GM10248 (cell line): ENCODE measurements around the gene OSBPL7.

ENCODE experiments used
- CTCF ChIA-PET: fragments of 300-600 bp; sonication (Branson Sonifier 250); formaldehyde crosslinking; extraction: SDS; loops from one replicate; lab custom pipeline; 2021; ENCODE audit warnings: antibody characterized with exemption; lab: Yijun Ruan, JAX
- POLR2A ChIA-PET: fragments of 350-650 bp; sonication (Branson Sonifier 250); formaldehyde crosslinking; extraction: SDS; loops from one replicate; lab custom pipeline; 2020; ENCODE audit warnings: antibody characterized with exemption; lab: Yijun Ruan, JAX
- DNase-seq: peaks from one replicate; pipeline ENCODE4 v3.0.0; 2012; ENCODE audit errors: extremely low spot score
- CTCF ChIP-seq: IDR thresholded peaks from 2 replicates; pipeline ENCODE4 v1.5.1; 2012; ENCODE audit warnings: mild to moderate bottlenecking, low read depth; ENCODE audit errors: extremely low read depth, missing control alignments, control extremely low read depth

OSBPL7 gene

GRCh38 chr17:47864791-47865216 is 43.2 kb upstream of the OSBPL7 start:
- DNase-seq = no peak
- ChIA-PET POLR2A (no interaction called here), CTCF (interaction anchor here (1.0 to 1.5 kb wide), 4 partner anchors 17 to 25 kb away, joined by 3 to 6 read pairs (median 3); no protein-coding TSS in a partner anchor)
- no peak for TF ChIP-seq CTCF

GRCh38 chr17:47862621-47863440 is 41.2 kb upstream of the OSBPL7 start:
- no peak for TF ChIP-seq CTCF
- ChIA-PET POLR2A (no interaction called here), CTCF (interaction anchor here (0.8 to 25.0 kb wide), 5 partner anchors 16 to 84 kb away, joined by 3 to 687 read pairs (median 4); partner anchors contain the start of genes SCRN2 and SP2)
- DNase-seq = no peak

- TF ChIP-seq CTCF = no peak
- DNase-seq = no peak
- ChIA-PET POLR2A (no interaction called here), CTCF (interaction anchor here (1.0 to 25.0 kb wide), 4 partner anchors 10 to 111 kb away, joined by 3 to 687 read pairs (median 80); partner anchors contain the start of genes CDK5RAP3, SCRN2, SP2 and SP6)
These were observed 38.8 kb upstream of the OSBPL7 start for GRCh38 chr17:47860386-47860785.

- ChIA-PET POLR2A (no interaction called here), CTCF (interaction anchor here (0.8 to 25.0 kb wide), 4 partner anchors 13 to 113 kb away, joined by 3 to 687 read pairs (median 78); partner anchors contain the start of genes CDK5RAP3, SCRN2 and SP2)
- no peak for TF ChIP-seq CTCF
- DNase-seq = no peak
These were observed 36.2 kb upstream of the OSBPL7 start for GRCh38 chr17:47857551-47858455.

GRCh38 chr17:47856830-47857229 is 35.2 kb upstream of the OSBPL7 start:
- TF ChIP-seq CTCF = no peak
- no peak for DNase-seq
- ChIA-PET CTCF (interaction anchor here (0.9 to 25.0 kb wide), 3 partner anchors 12 to 30 kb away, joined by 4 to 687 read pairs (median 152); partner anchors contain the start of genes SCRN2 and SP2), POLR2A (no interaction called here)

GRCh38 chr17:47855737-47856136 is 34.1 kb upstream of the OSBPL7 start:
- DNase-seq = no peak
- ChIA-PET CTCF (interaction anchor here (1.2 to 25.0 kb wide), 5 partner anchors 11 to 163 kb away, joined by 3 to 687 read pairs (median 8); partner anchors contain the start of genes SCRN2 and SP2), POLR2A (no interaction called here)
- TF ChIP-seq CTCF = no peak
